Measurements from ENCODE around the gene L3MBTL4.

GRCh38 chr18:6404834-6405233, 9.9 kb downstream of the L3MBTL4 start:
- no peak for TF ChIP-seq CTCF (conservative IDR thresholded peaks at IDR 0.05; ENCODE audit: low read length)
- TF ChIP-seq EZH2phosphoT487 (IDR thresholded peaks at IDR 0.05; ENCODE audit: borderline replicate concordance, low read depth, low read length): no peak
